ENCODE measurements around the gene MYO1D. TPM values are rescaled to one million over a fixed set of nuclear protein-coding genes. Genes with fewer than 3 reads are reported as not detected.
"Not testable (repeated sequence)": the region's sequence is repeated elsewhere in the genome, so short reads cannot be mapped to it uniquely, and the experiment has no call there.

Gene MYO1D
- total and polyA plus RNA-seq, 2 of the 13 experiments (the other 11 are each of a cell fraction or from before 2014, with no cell fraction given), result 13.2 to 17.3 TPM

GRCh38 chr17:32923905-32924304 is 47.0 kb upstream of the MYO1D start:
- H3K4me3 ChIP-seq (replicated peaks in 1 of 3; ENCODE audit: insufficient read depth in 1 of 3, low read depth in 2 of 3, low read length in 3 of 3); H2AFZ ChIP-seq (ENCODE audit: low read length); H4K20me1 ChIP-seq (ENCODE audit: insufficient read depth, low read length); in situ Hi-C loops (cut with HindIII; ENCODE audit: extremely low pct_ligation_motif_present, low pct_unique_long_range_greater_than_20kb); H3K27ac ChIP-seq (ENCODE audit: extremely low read length, insufficient read depth, low read length); ATAC-seq; H3K36me3 ChIP-seq (replicated peaks in 1 of 2; ENCODE audit: control insufficient read depth in 1 of 2, insufficient read depth in 2 of 2, low read length in 2 of 2); H3K79me2 ChIP-seq (ENCODE audit: insufficient read depth, low read length); FAIRE-seq; CTCF ChIA-PET (ENCODE audit: low intra/inter-chr PET ratio, low total read pairs); intact Hi-C loops (cut with micrococcal nuclease; ENCODE audit: unreplicated experiment); BruUV-seq (replicated peaks); H3K9ac ChIP-seq (ENCODE audit: insufficient read depth, low read depth, low read length); H3K27me3 ChIP-seq (ENCODE audit: control insufficient read depth in 1 of 2, insufficient read depth in 2 of 2, low read length in 2 of 2); H3K4me2 ChIP-seq (ENCODE audit: low read depth, low read length); H3K9me3 ChIP-seq (ENCODE audit: low read length); TF ChIP-seq CREB1 (CRISPR knock-in tag; IDR thresholded peaks at IDR 0.05): not testable (repeated sequence)
- TF ChIP-seq CREB1 (IDR thresholded peaks at IDR 0.05) (peak; percentile 56), FOSL2 (CRISPR knock-in tag; IDR thresholded peaks at IDR 0.05) (peak; percentile 41)
- POLR2A ChIA-PET, result interaction anchor here (1.1 kb wide), 1 partner anchor 9 kb away, joined by 3 read pairs; no protein-coding TSS in a partner anchor
- DNase-seq (ENCODE audit: low spot score), result peak; percentile 50
- 44% methylated on average over 3 of the region's 3 CpGs for whole genome bisulfite sequencing (ENCODE audit: low lambda C conversion rate)
- peaks cover 61% of the 10 kb centered on the region for H3K4me1 ChIP-seq (ENCODE audit: insufficient read depth, low read length)

- H3K4me1 ChIP-seq (ENCODE audit: insufficient read depth, low read length), result peaks cover 67% of the 10 kb centered on the region
- intact Hi-C loops (cut with micrococcal nuclease; ENCODE audit: unreplicated experiment), result no loop called here
- ChIA-PET POLR2A (no interaction called here), CTCF (ENCODE audit: low intra/inter-chr PET ratio, low total read pairs) (no interaction called here)
- no peaks in the 10 kb centered on the region for H3K27me3 ChIP-seq (ENCODE audit: control insufficient read depth in 1 of 2, insufficient read depth in 2 of 2, low read length in 2 of 2)
- ATAC-seq (peak; percentile 92), DNase-seq (ENCODE audit: low spot score) (peak; percentile 72), FAIRE-seq (no peak)
- no TSS peak for BruUV-seq (replicated peaks)
- in situ Hi-C loops (cut with HindIII; ENCODE audit: extremely low pct_ligation_motif_present, low pct_unique_long_range_greater_than_20kb), result no loop called here
- WGBS (ENCODE audit: low lambda C conversion rate), result under 1% methylated on average over 10 of the region's 10 CpGs
- no peaks in the 10 kb centered on the region for H3K36me3 ChIP-seq (replicated peaks in 1 of 2; ENCODE audit: control insufficient read depth in 1 of 2, insufficient read depth in 2 of 2, low read length in 2 of 2)
- H3K79me2 ChIP-seq (ENCODE audit: insufficient read depth, low read length), result no peaks in the 10 kb centered on the region
- H3K4me3 ChIP-seq (replicated peaks in 1 of 3; ENCODE audit: insufficient read depth in 1 of 3, low read depth in 2 of 3, low read length in 3 of 3), result no peak overlapping the region
- H2AFZ ChIP-seq (ENCODE audit: low read length), result no peak overlapping the region
- no peaks in the 10 kb centered on the region for H3K9me3 ChIP-seq (ENCODE audit: low read length)
- H3K4me2 ChIP-seq (ENCODE audit: low read depth, low read length), result peak overlapping the region; percentile 21
- no peaks in the 10 kb centered on the region for H4K20me1 ChIP-seq (ENCODE audit: insufficient read depth, low read length)
- H3K27ac ChIP-seq (ENCODE audit: extremely low read length, insufficient read depth, low read length), result no peak overlapping the region
- no peak overlapping the region for H3K9ac ChIP-seq (ENCODE audit: insufficient read depth, low read depth, low read length)
- TF ChIP-seq ATF7-NPFF (CRISPR knock-in tag; IDR thresholded peaks at IDR 0.05; ENCODE audit: low read depth), result no peak
- TF ChIP-seq NFYC (CRISPR knock-in tag; IDR thresholded peaks at IDR 0.05), result no peak
- no peak for TF ChIP-seq NKX3-1 (CRISPR knock-in tag; IDR thresholded peaks at IDR 0.05)
- TF ChIP-seq RELA (CRISPR knock-in tag; IDR thresholded peaks at IDR 0.05), result no peak
- no peak for TF ChIP-seq SAFB2 (CRISPR knock-in tag; IDR thresholded peaks at IDR 0.05; ENCODE audit: borderline replicate concordance, low read depth)
- no peak for TF ChIP-seq ZNF839 (CRISPR knock-in tag; IDR thresholded peaks at IDR 0.05; ENCODE audit: borderline replicate concordance)
- no peak for TF ChIP-seq FOXA1 (IDR thresholded peaks at IDR 0.05)
- 0 out of 2 replicates have a peak, but pooled peaks have one; percentile 16 for TF ChIP-seq FOXA1 (CRISPR knock-in tag; IDR thresholded peaks at IDR 0.05)
- TF ChIP-seq MIXL1 (CRISPR knock-in tag; IDR thresholded peaks at IDR 0.05), result no peak
- no peak for TF ChIP-seq ZSCAN5A (CRISPR knock-in tag; IDR thresholded peaks at IDR 0.05; ENCODE audit: borderline replicate concordance)
- TF ChIP-seq ZNF317 (CRISPR knock-in tag; IDR thresholded peaks at IDR 0.05), result no peak
- peak; percentile 33; the same call in 1 of the 2 replicates for TF ChIP-seq PAXIP1 (CRISPR knock-in tag; conservative IDR thresholded peaks at IDR 0.05)
- TF ChIP-seq MAFG (CRISPR knock-in tag; IDR thresholded peaks at IDR 0.05), result no peak
- no peak for TF ChIP-seq ELF3 (CRISPR knock-in tag; IDR thresholded peaks at IDR 0.05)
- TF ChIP-seq RXRA (CRISPR knock-in tag; IDR thresholded peaks at IDR 0.05), result no peak
Measured at GRCh38 chr17:32921017-32921416, 44.1 kb upstream of the MYO1D start.

Measured in HepG2 (cell line).